Activated T-helper 1 cell treated with anti-CD3 and anti-CD28 coated beads, Interleukin-2, amount 50 U/mL, for 16 hours (primary cell): ENCODE data around the gene ZNF22.

Experiments
- DNase-seq, 2 donors: peaks; one replicate each; pipeline ENCODE4 v3.0.0-alpha.2; 2020; ENCODE audit warnings: low read depth in 1 of 2, low spot score in 1 of 2

Gene ZNF22

DNA sequence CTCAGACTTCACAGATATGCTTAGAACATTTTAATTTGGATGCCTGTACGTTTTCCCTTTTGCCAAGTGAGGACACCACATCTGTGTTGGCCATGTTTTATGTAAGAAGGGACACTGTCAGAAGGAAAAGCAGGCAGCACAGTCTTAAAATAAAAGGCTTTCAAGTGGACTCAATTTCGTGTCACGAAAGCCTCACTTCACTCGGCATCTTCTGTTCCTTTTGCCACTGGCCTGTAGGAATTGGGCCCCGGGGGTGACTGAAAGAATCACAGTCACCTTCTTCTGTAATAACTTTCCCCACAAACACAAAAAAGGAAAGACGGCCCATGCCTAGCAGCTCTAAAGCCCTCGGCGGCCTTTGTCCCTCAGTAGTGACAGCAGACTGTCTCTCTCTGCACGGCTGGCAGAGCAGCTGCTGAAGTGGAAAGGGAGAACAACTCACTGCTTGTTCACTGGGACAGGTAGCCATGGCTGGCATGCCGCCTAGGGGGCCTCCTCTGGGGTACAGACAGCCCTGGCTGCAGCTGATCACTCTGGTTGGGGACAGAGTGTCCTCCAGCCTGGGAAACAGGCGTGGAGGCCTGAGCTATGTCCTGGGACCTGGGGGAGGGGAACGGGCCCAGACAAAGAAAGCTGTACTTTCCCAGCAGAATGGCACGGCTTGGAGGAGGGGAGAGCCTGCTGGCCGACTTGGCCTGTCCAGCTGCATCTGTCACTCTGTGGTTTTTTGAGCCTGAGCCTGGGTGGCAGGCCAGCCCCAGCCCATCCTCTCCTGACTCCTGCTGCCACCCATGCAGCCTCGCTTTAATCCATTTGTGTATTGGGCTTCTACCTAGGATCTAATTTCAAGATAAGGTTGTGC, 36.7 kb upstream of the ZNF22 start:
- no peak for DNase-seq

DNA sequence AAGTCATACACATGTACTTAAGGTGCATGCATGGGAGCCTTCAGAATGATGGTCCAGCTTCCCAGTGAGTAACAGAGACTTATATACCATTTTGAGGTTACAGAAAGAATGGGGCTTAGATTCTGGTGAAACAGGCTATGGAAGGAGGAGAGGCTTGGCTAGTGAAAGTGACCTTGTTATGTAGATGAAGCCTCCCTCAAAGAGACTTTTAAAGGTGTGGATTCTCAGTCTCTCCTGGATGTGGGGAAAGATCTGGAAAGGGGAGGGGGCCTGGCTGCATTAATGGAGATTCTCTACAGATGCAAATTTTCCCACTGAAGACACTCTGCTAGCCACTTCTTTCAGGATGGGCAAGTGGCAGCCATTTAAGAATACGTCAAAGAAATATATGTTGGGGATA, 35.6 kb upstream of the ZNF22 start:
- no peak for DNase-seq

DNA sequence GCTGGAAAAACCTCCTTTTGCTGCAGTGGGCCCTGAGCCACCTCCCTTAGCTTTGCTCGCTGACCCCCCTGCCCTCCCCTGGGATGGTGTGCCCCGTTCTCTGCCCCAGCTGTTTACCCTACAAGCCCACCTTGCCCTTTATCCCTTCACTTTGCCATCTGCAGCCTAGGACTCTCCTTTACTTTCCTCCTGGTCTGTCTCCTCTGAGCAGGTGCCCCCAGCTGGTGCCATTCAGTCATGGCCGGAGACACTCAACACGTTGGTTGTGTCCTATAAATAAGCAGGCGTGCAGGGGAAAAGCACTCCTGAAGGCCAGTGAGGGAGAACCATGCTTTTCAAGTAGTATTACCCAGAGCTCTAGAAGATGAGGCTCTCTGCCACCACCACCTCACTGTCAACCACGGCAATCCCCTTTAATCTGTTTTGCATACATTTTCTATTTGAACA, 35.0 kb upstream of the ZNF22 start:
- no peak for DNase-seq

DNA sequence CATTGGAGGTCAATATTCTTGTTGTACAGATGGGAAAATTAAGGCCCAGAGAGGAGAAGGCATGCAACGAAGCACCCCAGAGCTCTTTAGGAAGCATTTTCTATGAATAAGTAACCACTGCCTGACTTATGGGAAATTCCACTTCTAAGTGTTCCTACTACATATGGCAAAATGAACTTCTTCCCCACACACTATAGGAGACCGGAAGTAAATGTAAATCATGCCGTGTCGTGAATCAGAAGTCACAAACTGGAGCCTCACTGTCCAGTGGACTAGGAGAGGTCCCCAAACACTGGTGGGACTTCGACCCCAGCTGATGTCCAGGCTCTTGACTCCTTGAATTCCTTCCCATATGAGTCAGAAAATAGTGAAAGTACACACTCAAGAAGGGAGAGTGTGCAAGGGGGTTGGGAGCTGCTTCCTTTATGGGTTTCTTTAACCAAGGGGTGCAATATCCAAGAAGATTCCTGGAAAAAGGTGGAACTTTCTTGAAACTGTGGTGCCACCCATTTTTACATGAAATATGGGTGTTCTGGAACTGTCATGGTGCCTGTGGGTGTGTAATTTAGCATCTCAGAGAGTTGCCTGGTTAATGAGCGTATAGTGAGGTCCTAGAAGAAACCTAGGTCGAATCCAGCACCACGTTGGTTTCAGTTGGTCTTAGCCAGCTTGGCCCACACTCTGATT, 34.5 kb upstream of the ZNF22 start:
- no peak for DNase-seq

DNA sequence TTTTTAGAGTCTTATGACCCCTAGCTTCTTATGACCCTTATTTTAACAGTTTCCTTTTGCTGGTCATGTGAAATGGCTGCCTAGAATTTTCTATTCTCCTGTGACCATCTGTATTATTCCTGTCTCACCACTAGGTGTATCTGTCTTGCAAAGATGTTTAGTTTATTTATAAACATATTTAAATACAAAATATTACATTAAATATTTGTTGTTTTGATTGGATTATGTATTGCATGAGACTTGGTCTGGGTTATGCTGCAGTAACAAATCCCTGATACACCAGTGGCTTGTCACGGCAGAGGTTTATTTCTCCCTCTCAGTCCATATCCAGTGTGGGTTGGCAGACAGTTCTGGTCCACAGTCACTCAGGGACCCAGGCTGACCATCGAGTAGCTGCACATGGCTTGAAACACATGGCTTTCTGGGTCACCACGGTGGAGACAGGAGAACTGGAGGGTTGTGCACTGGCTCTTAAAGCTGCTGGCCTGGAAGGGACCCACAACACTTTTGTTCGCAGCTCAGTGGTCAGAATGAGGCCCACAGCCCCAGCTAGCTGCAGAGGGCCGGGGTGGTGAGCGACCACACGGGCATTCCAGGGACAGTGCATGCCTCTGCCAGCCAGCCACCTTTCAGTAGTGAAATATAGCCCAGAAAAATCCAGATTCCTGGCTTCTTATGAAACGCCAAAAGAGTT, 33.8 kb upstream of the ZNF22 start:
- no peak for DNase-seq

DNA sequence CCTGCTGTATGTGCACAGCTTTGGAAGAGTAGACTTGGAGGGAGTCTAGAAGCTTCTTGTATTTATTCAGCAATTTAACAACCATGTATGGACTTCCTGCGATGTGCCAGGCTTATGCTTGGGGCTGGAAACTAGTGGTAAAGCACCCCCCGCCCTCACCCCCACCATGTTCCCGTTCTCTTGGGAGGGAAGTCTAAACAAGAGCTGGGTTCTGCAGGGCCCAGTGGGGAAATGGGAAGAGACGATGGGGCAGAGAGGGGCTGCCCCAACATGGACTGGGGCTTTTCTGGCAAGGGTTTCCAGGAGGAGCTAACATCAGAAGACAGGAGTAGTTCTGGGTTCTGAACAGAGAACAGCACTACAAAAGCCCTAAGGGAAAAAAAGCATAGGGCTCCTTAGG, 33.1 kb upstream of the ZNF22 start:
- no peak for DNase-seq

DNA sequence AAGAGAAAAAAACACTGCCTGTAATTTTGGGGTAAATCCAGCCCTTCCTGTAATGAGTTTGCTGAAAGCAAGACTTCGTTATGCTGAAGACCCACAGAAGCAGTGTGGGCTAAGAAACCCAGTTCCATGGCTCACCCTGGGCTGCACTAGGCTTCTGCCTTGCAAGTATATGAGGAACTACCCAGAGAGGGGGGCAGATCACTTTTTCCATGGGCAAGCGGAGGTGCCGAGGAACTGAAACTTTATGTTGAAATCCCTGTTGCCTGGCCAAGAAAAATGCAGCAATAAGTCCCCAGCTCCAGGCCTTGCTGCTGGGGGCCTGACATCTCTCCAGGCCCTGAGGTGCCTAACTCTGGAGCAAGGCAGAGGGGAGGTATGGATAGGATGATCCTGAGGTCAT, 32.6 kb upstream of the ZNF22 start:
- DNase-seq = no peak

DNA sequence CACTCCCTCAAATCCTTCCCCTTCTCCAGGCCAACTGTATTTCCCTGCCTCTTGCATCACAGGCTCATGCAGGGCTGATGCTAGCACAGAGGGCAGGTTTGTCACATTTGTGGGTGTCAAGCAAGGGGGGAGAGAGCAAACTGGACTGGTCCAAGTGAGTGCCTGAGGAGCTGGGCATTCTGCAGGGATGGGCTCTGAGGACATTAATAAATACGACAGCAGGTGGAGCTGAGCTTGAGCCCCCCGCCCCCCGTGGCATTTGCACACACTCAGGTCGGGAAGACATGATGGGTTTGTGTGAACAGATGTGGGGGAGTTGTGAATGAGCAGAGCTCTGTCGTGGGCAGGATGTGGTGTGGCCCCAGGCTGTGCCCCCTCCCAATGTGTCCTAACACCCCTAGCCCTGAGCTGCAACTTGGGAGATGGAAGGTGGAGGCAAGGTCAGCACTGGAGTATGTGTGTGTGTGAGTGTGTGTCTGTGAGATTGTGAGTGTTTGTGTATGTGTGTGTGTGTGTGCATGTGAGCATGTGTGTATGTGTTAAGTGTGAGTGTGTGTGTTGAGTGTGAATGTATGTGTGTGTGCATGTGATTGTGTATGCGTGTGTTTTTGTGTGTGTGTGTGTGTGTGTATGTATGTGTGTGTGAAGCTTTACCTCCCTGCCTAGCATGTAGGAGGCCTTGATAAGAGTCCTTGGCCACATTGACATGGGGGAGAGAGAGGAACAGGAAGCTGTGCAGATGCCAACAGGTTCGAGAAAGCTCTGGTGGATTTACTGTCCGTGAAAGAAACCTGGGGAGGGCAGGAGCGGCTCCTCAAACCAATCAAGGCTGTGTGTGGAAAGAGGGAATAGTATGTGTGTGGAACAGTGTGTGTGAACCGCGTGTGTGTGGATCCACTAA, 32.0 kb upstream of the ZNF22 start:
- DNase-seq = no peak

DNA sequence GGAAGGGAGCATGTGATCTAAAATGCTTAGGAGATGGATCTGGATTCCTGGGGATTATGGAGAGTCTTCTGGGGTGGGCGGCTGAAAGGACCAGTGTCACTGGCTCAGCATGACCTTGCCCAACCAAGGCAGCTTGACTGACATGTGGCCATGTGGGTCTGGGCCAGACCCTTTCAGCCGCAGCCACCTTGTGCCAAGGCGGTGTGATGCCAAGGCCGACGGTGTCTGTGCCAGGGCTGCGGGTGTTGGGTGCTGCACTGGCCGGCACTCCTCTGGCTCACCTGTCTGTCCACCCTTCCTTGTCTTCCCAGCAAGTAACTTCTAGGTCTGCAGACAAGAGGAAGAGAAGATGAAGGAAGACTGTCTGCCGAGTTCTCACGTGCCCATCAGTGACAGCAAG, 30.9 kb upstream of the ZNF22 start:
- DNase-seq = no peak

DNA sequence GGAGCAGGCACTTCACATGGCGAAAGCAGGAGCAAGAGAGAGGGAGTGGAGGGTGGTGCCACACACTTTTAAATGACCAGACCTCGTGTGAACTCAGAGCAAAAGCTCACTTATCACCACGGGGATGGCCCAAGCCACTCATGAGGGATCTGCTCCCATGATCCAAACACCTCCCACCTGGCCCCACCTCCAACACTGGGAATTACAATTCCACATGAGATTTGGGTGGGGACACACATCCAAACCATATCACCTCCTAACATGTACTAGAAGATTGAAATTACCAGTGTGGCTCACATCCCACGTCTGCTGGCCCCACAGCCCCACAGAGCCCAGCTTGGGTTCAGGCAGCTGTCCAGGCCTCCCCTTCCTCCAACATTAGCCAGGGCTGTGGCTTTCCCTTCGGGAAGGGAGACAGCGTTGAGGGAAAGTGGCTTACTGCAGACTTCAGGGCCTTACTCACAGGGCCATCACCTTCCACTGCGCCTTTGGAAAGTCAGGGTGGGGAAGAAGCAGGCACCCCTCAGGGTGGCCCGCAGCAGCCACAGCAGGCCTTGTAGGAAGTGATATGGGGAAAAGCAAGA, 29.8 kb upstream of the ZNF22 start:
- DNase-seq = no peak

DNA sequence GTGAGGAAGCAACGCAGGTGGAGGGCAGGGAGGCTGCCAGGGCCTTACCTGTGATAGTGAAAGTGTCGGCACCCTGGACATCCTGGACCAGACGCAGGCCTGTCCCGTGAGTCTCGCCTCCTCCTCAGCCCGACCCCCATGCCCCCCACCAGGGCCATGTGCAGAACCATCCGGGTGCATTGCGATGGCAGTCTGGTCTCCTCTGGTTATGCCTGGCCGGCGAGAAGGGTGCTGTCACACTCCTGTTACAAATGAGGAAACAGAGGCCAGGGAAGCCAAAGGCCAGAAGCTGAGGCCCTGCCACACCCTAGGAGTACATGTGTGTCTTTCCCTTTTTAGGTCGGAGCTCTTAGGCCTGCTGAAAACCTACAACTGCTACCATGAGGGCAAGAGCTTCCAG, 29.3 kb upstream of the ZNF22 start:
- no peak for DNase-seq

DNA sequence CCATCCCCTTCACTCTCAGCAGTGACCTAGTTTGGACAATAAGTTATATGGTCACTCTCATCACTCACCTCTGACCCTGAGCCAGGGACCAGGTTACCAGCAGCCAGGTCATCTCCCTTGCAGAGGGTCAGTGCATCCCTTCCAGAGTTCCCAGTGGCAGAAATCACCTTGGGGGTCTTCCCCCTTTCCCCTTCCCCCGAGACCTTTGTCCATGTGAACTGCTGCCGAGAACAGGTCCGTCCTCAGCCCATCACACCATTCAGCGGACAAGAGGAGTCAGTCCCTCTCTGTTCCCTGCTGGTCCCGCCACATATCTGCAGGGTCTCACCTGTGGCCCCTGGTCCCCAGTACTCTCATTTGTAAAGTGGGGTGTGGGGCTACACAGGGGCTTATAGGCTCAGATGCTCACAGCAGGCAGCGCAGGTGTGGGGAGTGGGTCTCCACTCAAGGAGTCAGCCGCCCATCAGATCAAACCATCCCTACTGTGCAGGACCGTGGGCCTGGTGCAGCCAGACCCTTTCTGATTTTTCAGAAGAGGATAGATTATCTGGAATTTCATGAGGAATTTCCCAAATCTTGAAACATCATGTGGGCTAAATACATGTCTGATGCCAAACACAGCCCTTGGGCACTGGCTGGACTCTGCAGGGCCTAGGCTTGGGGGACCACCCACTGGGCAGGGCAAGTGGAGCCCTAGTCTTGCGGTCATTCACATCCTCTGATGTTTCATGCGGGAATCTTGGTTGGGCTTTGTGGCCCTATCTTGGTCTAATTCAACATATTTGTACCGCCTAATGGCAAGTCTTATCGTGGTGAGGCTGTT, 28.6 kb upstream of the ZNF22 start:
- DNase-seq = no peak

DNA sequence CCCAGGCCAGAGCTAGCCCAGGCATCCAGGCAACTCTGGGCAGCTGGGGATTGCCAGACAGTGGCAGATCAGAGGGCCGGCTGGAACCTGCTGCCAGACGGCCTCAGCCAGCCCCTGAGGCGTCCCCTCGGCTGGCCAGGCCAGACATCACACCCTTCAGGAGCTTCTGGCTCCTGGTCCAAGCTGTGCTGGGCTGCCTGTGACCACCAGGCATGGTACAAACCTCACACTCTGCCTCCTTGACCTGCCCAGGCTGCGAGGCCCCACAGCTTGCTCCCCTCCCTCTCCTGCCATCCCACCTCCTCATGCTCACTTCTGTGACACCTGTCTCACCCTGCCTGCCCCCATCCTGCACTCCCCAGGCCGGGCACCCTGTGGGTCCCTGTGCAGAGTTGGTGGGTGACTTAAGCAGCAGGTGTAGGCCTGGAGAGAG, 27.8 kb upstream of the ZNF22 start:
- no peak for DNase-seq

DNA sequence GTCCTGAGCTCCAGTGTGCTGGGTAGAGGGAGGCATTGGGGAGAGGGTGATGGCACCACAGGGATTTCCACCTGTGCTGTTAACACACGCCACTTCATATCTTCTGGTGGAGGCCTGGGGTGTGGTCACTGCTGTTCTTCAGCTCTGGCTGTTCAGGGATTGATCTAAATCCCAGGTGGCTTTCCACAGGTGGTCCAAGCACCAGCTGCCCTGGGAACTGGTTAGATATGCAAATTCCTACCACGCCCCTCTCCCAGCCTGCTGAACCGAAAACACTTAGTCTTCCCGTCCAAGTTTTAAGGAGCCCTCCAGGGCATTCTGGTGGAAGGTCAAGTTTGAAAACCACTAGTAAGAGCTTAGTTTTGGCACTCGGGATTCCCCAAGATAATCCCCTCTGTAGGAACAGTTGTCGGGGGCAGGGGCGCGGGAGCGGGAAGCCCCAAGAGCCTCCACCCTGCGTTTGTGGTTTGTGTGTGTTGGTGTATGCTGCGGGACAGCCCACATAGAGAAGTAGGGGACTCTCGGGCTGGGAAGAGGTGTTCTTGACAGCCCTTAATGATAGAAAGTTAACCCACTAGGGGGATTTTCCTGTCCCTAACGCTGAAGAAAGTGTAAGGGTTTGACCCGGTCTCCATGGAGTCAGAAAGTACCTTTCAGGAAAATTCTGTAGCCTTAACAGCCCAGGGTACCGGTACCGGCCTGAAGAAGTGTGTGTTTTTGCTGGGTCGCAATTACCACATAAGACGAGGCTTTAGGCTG, 27.2 kb upstream of the ZNF22 start:
- DNase-seq = no peak

DNA sequence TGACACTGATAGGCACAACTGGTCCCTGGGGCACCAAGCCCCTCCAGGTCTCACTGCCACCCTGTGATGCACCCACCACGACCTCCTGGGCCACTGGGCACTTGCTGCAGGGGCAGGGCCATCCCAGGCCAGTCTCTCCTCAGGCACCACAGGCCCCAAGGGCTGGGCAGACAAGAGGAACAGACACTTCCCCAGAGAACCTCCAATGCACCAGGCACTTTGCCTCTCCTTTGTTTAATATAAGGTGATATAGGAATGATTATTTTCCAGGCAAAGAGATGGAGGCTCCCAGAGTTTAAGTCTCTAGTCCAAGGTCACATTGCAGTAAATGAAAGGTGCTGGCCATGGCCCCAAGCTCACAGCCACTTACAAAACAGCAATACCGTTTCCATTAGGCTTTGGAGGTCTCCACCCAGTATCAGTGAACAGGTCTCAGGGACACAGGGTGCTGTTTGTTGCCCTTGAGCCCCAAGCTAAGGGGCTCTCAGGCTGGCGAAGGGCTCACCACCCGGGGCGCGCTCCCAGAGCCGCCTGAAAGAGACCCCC, 26.6 kb upstream of the ZNF22 start:
- DNase-seq = no peak

DNA sequence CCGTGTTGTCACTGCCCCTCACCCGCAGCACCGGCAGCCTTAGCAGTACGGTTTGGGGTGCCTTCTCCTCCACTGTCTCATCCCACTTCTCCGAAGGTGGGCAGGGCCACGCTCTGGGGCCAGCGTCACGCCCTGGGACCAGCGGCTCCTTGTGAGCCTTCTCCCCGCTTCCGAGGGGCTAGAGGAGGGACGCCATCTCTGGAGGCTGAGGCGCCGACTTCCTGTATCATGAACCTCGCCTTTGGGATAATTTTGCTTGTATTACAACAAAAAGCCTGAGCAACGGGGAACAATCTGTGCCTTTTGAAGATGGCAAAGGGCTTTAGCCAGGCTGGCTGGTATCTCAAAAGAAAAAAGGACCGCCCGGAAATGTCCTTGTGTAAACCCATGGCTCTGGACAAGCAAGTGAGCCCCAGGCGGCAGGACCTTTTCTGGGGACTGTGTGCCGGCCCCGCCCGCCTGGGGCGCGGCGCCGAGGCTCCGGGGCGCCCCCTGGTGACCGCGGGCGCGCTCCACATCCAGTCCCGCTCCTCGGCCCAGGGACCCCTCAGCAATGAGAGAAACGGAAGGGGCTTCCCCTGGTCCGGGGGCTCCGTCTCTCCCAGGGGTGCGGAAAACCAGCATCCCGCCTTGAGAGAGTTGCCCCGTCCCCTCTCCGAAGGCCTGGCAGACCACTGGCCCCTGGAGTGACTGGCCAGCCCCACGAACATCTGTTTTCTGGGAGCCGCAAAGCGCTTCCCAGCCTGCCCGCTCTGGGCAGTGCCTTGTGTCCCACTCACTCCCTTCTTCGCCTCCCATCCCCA, 25.9 kb upstream of the ZNF22 start:
- DNase-seq = peak; percentile 37 to 44

DNA sequence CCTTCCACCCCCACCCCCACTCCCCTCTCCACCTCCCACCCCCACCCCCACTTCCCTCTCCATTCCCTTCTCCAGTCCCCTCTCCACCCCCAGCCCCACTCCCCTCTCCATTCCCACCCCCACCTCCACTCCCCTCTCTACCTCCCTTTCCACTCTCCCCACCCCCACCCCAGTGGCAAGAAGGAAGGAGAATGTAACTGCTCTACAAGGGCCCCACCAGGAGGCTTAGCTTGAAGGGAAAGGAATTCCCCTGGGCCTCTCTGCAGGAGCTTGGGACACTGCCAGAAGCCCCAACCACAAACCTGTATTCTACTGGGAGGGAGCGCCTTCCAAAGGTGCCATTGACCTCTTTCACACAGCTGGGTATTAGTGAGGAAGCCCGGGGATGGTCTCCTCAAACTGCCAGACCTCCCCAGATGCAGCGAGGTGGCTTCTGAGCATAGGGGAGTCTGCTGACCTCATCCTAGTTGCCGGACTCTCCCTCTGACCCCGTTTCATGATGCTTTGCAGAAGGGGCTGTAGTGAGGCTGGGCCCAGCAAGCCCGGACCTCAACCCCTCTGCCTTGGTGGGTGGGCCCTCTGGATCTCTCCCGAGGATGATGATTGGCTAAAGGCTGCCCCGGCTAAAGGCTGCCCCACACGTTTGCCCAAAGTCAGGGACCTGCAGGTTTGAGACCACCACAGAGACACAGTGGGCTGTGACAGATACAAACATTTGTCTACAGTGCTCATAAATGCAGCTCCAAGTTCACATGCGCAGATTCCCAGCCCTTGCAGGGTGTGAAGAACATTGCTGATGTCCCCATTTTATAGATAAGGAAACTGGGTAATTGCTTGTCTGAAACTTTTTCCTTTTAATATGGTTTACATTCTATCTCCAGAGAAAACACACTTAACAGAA, 25.0 kb upstream of the ZNF22 start:
- DNase-seq = no peak
